Hematopoietic multipotent progenitor cell treated with erythropoietin and hydrocortisone succinate and interleukin-3 and kit ligand, for 15 days (in vitro differentiated cells): Measurements from ENCODE around the gene SMIM24.
A peak's percentile ranks its signal among the peaks of the same experiment; 100 is the strongest.
"Not testable (repeated sequence)": the region's sequence is repeated elsewhere in the genome, so short reads cannot be mapped to it uniquely, and the experiment has no call there.

Experiments
- DNase-seq: peaks from one replicate; pipeline ENCODE4 v3.0.0-alpha.2; 2015; ENCODE audit warnings: low spot score

The SMIM24 gene

GRCh38 chr19:3480383-3481091, at the start of gene SMIM24:
Gene SMIM24, minus strand, starts transcription at chr19:3480525. Its CDS starts 62 bp downstream, at chr19:3480463.
- DNase-seq = no peak

- DNase-seq = not testable (repeated sequence)
Measured at GRCh38 chr19:3529299-3529698, 49.0 kb upstream of the SMIM24 start.

GRCh38 chr19:3528539-3529211, 48.4 kb upstream of the SMIM24 start:
- DNase-seq = no peak

DNA sequence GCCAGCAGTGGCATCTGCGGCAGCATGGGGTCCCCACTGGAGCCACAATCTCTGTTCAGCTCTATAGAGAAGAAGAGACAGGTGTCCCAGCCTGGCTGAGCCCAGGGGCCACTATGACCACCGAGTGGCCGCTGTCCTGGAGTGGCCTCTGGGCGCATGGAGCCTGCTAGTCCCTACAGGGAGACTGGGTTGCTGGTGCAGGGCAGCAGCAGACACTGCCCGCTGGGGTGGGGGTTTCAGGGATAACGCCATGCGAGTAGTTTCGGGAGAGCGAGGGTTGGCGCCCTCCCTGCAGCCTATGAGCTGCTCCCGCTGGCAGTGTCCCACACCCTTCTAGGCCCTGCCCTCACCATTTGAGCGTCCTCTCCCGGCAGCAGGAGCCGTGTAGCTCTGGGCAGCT, 47.8 kb upstream of the SMIM24 start:
- no peak for DNase-seq

- DNase-seq = no peak
Measured at GRCh38 chr19:3527238-3527910, 47.0 kb upstream of the SMIM24 start.

DNA sequence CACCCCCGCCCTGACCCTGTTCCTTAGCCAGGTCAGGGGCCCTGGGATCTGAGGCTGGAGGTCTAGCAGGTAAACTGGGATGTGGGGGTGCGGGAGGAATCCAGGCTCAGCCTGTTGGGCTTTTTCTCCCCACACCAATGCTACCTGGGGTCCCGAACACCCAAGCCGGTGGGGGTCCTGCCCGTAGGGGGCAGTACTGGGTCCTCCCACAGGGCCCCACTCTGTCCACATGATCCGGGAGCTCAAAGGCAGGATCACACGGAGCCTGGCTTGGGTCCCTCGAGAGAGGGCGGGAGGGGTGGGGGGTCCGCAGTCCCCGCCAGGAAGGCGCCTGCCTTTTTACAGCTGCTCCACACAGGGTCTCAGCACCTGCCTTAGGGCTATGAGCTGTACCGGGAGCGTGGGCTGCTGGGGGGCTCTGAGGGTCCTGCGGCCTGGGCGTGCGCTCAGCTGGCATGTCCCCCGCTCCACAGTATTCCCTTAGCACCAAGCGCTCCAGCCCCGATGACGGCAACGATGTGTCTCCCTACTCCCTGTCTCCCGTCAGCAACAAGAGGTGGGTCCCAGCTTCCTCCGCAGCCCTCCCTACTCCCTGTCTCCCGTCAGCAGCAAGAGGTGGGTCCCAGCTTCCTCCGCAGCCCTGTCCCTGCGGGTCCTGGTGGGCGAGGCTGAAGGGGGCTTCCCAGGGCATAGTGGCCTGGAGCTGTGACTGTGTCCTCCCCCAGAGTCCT, 46.3 kb upstream of the SMIM24 start:
- no peak for DNase-seq

GRCh38 chr19:3524904-3525451, 44.7 kb upstream of the SMIM24 start:
- no peak for DNase-seq

DNA sequence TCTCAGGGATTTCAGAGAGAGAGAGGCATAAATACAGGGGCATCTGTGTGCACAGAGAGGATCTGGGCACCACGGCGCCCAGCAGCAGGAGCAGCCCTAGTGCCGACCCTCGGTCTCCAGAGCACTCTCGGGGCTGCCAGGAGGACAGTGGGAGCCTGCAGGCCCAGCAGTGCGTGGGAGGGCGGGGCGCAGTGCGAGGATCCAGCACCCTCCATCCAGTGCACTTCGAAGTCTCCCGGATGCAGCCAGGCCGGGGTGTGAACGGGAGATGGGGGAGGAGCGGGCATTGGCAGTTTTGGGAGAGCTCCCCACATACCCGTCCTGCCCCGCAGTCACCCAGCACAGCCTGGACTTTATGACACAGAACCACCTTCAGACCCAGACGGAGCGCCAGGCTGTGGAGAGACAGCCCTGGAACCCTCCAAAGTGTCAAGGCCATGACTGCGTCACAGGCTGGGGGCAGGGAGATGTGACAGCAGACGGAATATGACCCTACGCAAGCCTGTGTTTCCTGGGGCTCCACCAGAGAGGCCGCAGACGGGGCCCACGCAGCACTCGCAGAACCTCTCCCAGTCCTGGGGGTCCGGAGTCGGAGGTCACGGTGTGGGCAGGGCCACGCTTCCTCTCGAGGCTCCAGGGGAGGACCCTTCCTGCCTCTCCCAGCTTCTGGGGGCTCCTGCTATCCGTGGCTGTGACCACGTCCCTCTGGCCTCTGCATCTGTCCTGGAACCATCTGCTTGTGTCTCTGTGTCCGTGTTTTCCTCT, 43.9 kb upstream of the SMIM24 start:
- DNase-seq = no peak

GRCh38 chr19:3523361-3524077, 43.2 kb upstream of the SMIM24 start:
- DNase-seq = no peak

DNA sequence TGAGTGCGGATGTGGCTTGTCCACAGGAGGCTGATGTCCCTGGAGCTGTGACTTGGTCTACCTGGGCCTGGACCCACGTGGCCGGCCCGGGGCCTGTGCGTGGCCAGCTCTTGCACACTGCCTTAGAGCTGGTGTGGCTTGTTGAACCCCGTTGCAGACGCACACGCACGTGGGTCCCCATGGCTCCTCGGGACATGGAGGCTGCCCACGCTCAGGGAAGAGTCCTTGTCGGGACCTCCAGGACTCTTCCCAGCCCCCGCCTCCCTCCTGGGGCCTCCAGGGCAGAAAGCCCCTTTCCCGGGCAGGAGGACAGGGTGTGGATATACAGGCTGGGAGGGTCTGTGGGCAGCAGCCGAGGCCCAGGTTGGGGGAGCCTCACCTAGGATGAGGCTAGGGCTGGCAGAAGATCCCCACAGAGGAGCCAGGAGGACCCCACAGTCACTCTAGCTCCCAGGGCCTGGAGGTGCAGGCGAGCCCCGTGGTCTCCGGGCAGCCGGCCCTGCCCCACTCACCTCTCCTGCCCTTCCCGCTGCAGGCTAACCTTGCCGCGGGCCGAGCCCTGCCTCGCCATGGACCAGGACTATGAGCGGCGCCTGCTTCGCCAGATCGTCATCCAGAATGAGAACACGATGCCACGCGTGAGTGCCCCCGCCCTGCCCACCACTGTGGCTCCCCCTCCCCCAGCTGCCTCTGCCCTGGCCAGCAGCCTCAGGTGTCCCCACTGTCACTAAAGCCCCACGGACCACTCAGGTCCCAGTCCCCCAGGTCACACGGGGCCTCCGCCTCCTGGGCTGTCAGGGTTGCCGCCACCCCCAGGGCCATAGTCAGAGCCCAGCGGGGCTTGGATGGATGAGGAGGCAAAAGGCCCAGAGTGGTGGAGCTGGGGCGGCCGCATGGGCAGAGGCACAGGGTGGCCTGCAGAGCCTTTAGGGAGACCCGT, 42.4 kb upstream of the SMIM24 start:
- DNase-seq = no peak

GRCh38 chr19:3521104-3521445, 40.8 kb upstream of the SMIM24 start:
- peak; percentile 62 for DNase-seq

DNA sequence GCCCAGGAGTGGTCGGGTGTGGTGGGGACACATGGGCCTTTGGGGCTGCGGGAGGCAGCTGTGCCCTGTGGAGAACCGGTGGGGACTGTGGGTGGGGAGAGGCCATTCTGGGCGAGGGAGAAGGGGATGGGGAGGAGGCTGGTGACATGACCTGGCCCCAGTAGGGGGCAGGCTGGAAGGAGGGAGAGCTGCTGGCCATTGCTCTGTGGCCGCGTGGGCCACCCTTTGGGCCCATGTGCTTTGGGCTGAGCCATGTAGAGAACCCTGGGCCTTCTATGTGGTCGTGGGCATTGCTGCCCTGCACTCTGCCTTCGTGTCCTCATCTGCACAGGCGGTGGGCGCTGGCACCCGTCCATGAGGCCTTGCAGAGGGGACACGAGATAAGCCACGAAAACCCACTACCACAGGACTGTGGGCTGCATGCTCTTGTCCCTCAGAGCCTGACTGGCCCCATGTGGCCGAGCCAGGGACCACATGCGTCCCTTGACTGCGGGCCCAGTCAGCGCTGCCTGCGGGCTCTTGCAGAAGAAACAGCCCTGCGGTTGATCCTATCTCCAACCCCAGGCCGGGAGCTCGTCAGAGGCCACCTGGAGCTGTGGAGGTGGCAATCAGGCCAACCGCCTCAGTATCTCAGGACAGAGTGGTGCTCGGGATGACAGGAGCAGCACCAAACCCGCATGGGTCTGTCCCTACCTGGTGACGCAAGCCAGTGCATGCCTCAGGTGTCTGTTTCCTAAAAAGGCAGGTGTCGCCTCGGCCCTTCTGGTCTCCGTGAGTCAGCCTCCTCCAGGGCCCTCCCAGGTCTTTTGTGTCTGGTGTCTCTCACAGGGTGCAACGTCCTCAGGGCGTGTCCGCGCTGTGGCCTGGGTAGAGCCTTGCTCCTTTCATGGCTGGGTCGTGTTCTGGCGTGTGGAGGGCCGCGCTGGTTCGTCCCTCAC, 40.1 kb upstream of the SMIM24 start:
- peak; percentile 34 for DNase-seq

DNA sequence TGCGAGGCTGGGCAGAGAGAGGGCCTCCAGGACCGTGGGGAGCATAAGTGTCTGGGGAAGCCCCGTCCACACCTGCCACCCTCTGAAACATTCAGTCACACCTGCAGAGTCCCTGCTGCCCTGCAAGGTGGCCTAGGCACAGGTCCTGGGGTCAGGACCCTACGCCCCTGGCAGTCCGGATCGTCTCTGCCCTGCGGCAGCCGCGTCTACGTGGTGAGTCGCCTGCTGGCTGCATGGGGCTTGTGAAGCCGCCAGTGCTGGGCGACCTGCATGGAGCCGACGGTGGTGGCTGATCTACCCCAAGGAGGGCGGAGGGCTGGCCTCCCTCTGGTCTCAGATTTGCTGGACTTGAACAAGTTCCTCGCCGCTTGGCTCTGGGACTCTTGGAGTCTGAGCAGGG, 38.8 kb upstream of the SMIM24 start:
- DNase-seq = no peak

GRCh38 chr19:3518659-3519058, 38.3 kb upstream of the SMIM24 start:
- DNase-seq = no peak

DNA sequence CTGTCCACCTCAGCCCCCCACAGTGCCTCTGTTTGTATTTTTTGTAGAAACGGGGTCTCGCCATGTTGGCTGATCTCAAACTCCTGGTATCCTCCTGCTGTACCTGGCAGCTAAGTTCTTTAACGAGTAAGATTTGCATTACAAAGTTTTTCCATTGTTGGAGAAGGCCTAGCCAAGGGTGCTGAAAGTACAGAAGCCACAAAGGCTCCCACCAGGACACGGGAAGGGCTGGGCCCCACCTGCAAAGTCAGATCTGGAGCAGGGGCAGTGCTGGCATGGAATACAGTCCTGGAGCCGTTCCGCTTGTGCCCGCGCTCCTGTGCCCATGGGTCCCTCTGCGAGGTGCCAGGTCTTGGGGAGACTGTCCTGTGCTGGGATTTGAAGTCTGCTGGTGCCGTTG, 37.9 kb upstream of the SMIM24 start:
- DNase-seq = no peak

DNA sequence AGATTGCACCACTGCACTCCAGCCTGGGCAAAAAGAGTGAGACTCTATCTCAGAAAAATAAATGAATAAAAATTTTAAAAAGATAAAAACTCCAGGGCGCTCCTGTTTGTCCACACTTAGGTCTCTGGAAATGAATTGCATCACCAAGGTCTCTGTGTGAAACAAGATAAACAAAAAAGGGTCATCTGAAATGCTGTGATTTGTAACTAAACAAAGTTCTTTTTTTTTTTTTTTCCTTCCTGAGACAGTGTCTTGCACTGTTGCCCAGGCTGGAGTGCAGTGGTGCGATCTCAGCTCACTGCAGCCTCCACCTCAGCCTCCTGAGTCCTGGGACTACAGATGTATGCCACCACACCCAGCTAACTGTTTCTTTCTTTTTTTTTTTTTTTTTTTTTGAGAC, 37.3 kb upstream of the SMIM24 start:
- no peak for DNase-seq

- DNase-seq = peak; percentile 53
Measured at GRCh38 chr19:3516675-3517207, 36.4 kb upstream of the SMIM24 start.

- no peak for DNase-seq
Measured at GRCh38 chr19:3515891-3516422, 35.6 kb upstream of the SMIM24 start.
